Caco-2 (cell line): ENCODE results near the gene DLX1. TPM values are rescaled to one million over a fixed set of nuclear protein-coding genes. Genes with fewer than 3 reads are reported as not detected.

ENCODE experiments used
- BruUV-seq: library from RNA; stranded (reverse); fragments of 400-500 nt; replicated peaks from 2 replicates; lab custom pipeline; 2021; lab: Mats Ljungman, UMichigan
- CTCF ChIA-PET: fragments of 300-600 bp; sonication (Branson Sonifier 250); formaldehyde crosslinking; loops from one replicate; lab custom pipeline; 2022; ENCODE audit warnings: antibody characterized with exemption; lab: Charles Lee
- POLR2A ChIA-PET: fragments of 300-600 bp; sonication (Branson Sonifier 250); formaldehyde crosslinking; loops from one replicate; lab custom pipeline; 2022; ENCODE audit warnings: antibody characterized with exemption; lab: Charles Lee
- DNase-seq, 2 experiments: peaks; one replicate each; pipeline versions ENCODE4 v3.0.0 to v3.0.0-alpha.2; 2020 to 2022
- H3K27me3 ChIP-seq: replicated peaks from 2 replicates; pipeline ENCODE4 v1.6.0; 2011; ENCODE audit warnings: low read length; ENCODE audit not compliant: control insufficient read depth, insufficient read depth
- H3K36me3 ChIP-seq: 2 replicates; pipeline ENCODE4 v1.5.1; 2011; ENCODE audit warnings: low read length; ENCODE audit not compliant: control insufficient read depth, insufficient read depth
- H3K4me1 ChIP-seq: fragments of 250-450 bp; sonication (Bioruptor Pico); 2 replicates; pipeline ENCODE4 v1.5.1; 2020; ENCODE audit warnings: mild to moderate bottlenecking
- H3K4me3 ChIP-seq: 2 replicates; pipeline ENCODE4 v1.5.1; 2011; ENCODE audit warnings: low read depth, mild to moderate bottlenecking, control low read depth, low read length
- H3K9me3 ChIP-seq: fragments of 250-450 bp; sonication (Bioruptor Pico); 2 replicates; pipeline ENCODE4 v1.5.1; 2020; ENCODE audit warnings: mild to moderate bottlenecking, moderate library complexity
- H3K27ac Mint-ChIP-seq: one replicate; pipeline ENCODE4 v1.8.0; 2022; ENCODE audit warnings: mixed read lengths; ENCODE audit not compliant: unreplicated experiment
- H3K27me3 Mint-ChIP-seq: one replicate; pipeline ENCODE4 v1.8.0; 2022; ENCODE audit warnings: mixed read lengths; ENCODE audit not compliant: insufficient read depth, unreplicated experiment
- H3K36me3 Mint-ChIP-seq: one replicate; pipeline ENCODE4 v1.8.0; 2022; ENCODE audit warnings: mild to moderate bottlenecking, mixed read lengths; ENCODE audit not compliant: insufficient read depth, unreplicated experiment
- H3K4me1 Mint-ChIP-seq: one replicate; pipeline ENCODE4 v1.8.0; 2022; ENCODE audit warnings: low read depth, mixed read lengths; ENCODE audit not compliant: unreplicated experiment
- H3K4me3 Mint-ChIP-seq: one replicate; pipeline ENCODE4 v1.8.0; 2022; ENCODE audit warnings: mild to moderate bottlenecking, moderate library complexity, mixed read lengths; ENCODE audit not compliant: unreplicated experiment
- H3K9me3 Mint-ChIP-seq: one replicate; pipeline ENCODE4 v1.8.0; 2022; ENCODE audit warnings: mixed read lengths; ENCODE audit not compliant: unreplicated experiment
- intact Hi-C: fragments of 100-400 bp; cut with micrococcal nuclease; formaldehyde crosslinking; loops from one replicate; pipeline ENCODE4 v1.10.0; 2022; ENCODE audit not compliant: unreplicated experiment
- total RNA-seq: library from RNA; stranded (reverse); gene quantifications from 2 replicates; pipeline ENCODE4 v1.2.3, GENCODE V29; 2022
- TF ChIP-seq, protein P1 (sequence below), 2 experiments: fragments of 200-600 bp in 1 of 2; IDR thresholded peaks; 1 replicate in 1 of 2; 2 replicates in 1 of 2; pipeline versions ENCODE4 v1.5.1 to v1.8.0; 2011 to 2022; ENCODE audit warnings: antibody characterized with exemption in 1 of 2, control low read depth in 1 of 2, inconsistent platforms in 1 of 2, low read depth in 1 of 2, low read length in 1 of 2, mild to moderate bottlenecking in 1 of 2, moderate library complexity in 1 of 2; ENCODE audit not compliant: insufficient read depth in 1 of 2, severe bottlenecking in 1 of 2, unreplicated experiment in 1 of 2

Gene DLX1
- total RNA-seq, 1 experiment from 2014 or later, result 1.2 TPM

DNA sequence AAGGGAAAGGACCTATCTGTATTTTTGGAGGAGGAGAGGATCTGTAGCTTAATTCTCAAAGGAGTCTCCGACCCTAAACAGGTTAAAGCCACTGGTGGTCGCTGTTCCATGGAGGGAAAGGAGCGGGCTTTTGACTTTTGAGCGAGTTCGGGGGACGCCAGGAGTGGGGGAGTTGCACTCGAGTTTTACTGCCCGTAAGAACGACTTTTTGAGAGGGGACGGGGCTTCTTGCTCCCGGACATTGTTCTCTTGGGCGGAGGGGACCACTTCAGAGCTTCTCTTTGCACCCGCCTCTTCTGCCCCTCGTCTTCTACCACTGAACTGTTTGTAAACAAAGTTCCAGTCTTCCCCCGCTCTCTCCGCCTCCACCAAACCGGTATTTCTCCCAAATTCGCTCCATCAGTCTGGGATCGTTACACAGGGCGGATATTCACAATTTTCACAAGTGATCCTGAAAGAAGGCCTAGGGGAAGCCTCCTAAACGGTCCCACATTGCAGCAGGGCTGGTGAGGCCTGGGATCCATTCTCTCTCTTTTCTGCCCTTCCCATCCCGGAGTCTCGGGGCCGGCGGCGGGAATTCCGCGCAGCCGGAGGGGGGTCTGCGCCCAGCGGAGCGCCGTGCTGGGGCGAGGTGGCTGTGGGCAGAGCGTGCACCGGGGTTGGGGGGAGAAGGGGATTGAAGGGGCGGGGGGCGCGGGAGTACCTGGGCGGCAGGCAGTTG is 10.8 kb downstream of the DLX1 start:
- Mint-ChIP-seq H3K36me3 (peaks cover 13% of the 10 kb centered on the region), H3K4me3 (peak overlapping the region; percentile 71), H3K27me3 (peaks cover 10% of the 10 kb centered on the region), H3K27ac (no peak overlapping the region), H3K4me1 (peaks cover 13% of the 10 kb centered on the region), H3K9me3 (no peaks in the 10 kb centered on the region)
- peak overlapping the region; percentile 34 for H3K4me3 ChIP-seq
- no peaks in the 10 kb centered on the region for H3K36me3 ChIP-seq
- ChIA-PET POLR2A (no interaction called here), CTCF (interaction anchor here (0.9 to 1.3 kb wide), 2 partner anchors 10 to 11 kb away, joined by 3 to 9 read pairs; partner anchors contain the start of gene DLX1)
- intact Hi-C loops, result loop anchor here (1.0 kb wide), 1 partner anchor 11 kb away; the partner anchor contains the start of gene DLX1
- H3K4me1 ChIP-seq, result peaks cover 11% of the 10 kb centered on the region
- TF ChIP-seq, protein P1, sequence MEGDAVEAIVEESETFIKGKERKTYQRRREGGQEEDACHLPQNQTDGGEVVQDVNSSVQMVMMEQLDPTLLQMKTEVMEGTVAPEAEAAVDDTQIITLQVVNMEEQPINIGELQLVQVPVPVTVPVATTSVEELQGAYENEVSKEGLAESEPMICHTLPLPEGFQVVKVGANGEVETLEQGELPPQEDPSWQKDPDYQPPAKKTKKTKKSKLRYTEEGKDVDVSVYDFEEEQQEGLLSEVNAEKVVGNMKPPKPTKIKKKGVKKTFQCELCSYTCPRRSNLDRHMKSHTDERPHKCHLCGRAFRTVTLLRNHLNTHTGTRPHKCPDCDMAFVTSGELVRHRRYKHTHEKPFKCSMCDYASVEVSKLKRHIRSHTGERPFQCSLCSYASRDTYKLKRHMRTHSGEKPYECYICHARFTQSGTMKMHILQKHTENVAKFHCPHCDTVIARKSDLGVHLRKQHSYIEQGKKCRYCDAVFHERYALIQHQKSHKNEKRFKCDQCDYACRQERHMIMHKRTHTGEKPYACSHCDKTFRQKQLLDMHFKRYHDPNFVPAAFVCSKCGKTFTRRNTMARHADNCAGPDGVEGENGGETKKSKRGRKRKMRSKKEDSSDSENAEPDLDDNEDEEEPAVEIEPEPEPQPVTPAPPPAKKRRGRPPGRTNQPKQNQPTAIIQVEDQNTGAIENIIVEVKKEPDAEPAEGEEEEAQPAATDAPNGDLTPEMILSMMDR (IDR thresholded peaks at IDR 0.05; ENCODE audit: insufficient read depth in 1 of 2, low read depth in 1 of 2, low read length in 1 of 2, severe bottlenecking in 1 of 2, unreplicated experiment in 1 of 2), result no peak
- H3K9me3 ChIP-seq, result no peaks in the 10 kb centered on the region
- H3K27me3 ChIP-seq, result 0 out of 2 replicates have a peak, but pooled peaks cover 2% of the 10 kb centered on the region
- no TSS peak for BruUV-seq
- DNase-seq, result no peak

DNA sequence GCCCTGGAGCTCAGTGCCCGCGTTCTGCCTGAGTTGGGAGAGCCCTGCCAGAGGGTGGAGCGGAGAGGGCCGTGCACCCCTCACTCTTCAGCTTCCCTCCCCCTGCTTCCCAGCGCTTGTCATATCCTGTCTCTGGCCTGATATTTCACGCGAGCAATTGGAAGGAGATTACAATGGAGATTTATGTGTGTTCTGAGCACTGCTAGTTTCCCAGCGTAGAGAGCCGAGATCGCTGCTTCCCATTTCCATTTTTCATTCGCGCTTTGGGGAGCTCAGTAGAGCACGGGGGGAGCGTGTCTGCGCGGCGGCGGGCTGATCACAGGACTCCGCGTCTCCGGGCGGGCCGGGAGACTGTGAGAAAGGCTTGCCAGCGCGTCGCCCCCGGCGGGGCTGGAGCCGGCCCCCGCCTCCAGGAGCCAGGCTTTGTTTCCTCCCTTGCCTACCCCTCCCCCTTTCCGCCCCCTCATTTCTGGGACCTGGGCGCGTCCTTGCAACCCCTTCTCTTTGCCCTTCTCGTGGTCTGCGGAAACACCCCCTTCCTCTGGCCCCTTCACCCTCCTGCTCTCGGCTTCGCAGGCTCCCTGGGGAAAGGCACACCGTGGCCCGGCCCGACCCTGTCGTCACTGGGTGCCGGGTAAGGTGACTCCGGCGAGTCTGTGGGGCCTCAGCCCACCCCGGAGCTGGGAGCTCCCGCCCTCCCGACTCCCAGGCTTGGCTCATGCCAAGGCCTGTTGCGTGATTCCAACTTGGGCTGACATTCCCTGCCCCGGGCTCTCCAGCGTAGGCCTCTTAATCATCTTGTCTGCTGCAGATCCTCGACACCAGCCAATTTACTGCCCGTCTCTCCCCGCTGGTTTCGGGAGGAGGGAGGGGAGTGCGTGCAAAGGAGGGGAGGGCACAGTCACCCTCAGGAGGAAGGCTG is 11.6 kb downstream of the DLX1 start:
- H3K36me3 ChIP-seq, result no peaks in the 10 kb centered on the region
- no peaks in the 10 kb centered on the region for H3K9me3 ChIP-seq
- Mint-ChIP-seq H3K9me3 (no peaks in the 10 kb centered on the region), H3K4me1 (peaks cover 13% of the 10 kb centered on the region), H3K27me3 (peaks cover 10% of the 10 kb centered on the region), H3K27ac (no peak overlapping the region), H3K4me3 (peak overlapping the region; percentile 71), H3K36me3 (peaks cover 13% of the 10 kb centered on the region)
- no TSS peak for BruUV-seq
- H3K27me3 ChIP-seq, result 0 out of 2 replicates have a peak, but pooled peaks cover 2% of the 10 kb centered on the region
- POLR2A ChIA-PET, result no interaction called here
- H3K4me3 ChIP-seq, result peak overlapping the region; percentile 34
- peak in 1 of 2 experiments; percentile 44 for DNase-seq
- TF ChIP-seq, protein P1 (IDR thresholded peaks at IDR 0.05; ENCODE audit: insufficient read depth in 1 of 2, low read depth in 1 of 2, low read length in 1 of 2, severe bottlenecking in 1 of 2, unreplicated experiment in 1 of 2), result no peak
- H3K4me1 ChIP-seq, result peaks cover 11% of the 10 kb centered on the region
- CTCF ChIA-PET, result interaction anchor here (0.6 to 1.3 kb wide), 2 partner anchors 11 to 330 kb away, joined by 3 to 4 read pairs; no protein-coding TSS in a partner anchor
- intact Hi-C loops, result no loop called here
